Raji (cell line): ENCODE data around the gene ARHGEF10L.

Experiments used
- POLR2A ChIP-seq: IDR thresholded peaks from 2 replicates; pipeline ENCODE4 v1.6.1; 2011; ENCODE audit warnings: low read depth, low read length, control low read depth; ENCODE audit not compliant: insufficient read depth

Gene ARHGEF10L

GRCh38 chr1:17535300-17535936 is 4.1 kb upstream of the ARHGEF10L start:
- no peak for TF ChIP-seq POLR2A

- TF ChIP-seq POLR2A: no peak
Observed at GRCh38 chr1:17538010-17538409, 1.5 kb upstream of the ARHGEF10L start.

- TF ChIP-seq POLR2A: no peak
Observed at GRCh38 chr1:17538428-17539117, 925 bp upstream of the ARHGEF10L start.

GRCh38 chr1:17539118-17539476 is 401 bp upstream of the ARHGEF10L start:
- TF ChIP-seq POLR2A: no peak

- TF ChIP-seq POLR2A: no peak
Observed at GRCh38 chr1:17540255-17541001, 930 bp downstream of the ARHGEF10L start.

- TF ChIP-seq POLR2A: no peak
Observed at GRCh38 chr1:17542645-17543044, 3.1 kb downstream of the ARHGEF10L start.

GRCh38 chr1:17544776-17545350 is 5.4 kb downstream of the ARHGEF10L start:
- no peak for TF ChIP-seq POLR2A

- no peak for TF ChIP-seq POLR2A
Observed at GRCh38 chr1:17545356-17545755, 5.9 kb downstream of the ARHGEF10L start.

- TF ChIP-seq POLR2A: no peak
Observed at GRCh38 chr1:17546946-17547670, 7.6 kb downstream of the ARHGEF10L start.

GRCh38 chr1:17549384-17549783 is 9.9 kb downstream of the ARHGEF10L start:
- no peak for TF ChIP-seq POLR2A

- no peak for TF ChIP-seq POLR2A
Observed at GRCh38 chr1:17550729-17551584, 11.5 kb downstream of the ARHGEF10L start.

GRCh38 chr1:17551755-17552234 is 12.3 kb downstream of the ARHGEF10L start:
- TF ChIP-seq POLR2A: no peak

- TF ChIP-seq POLR2A: no peak
Observed at GRCh38 chr1:17553975-17554700, 14.6 kb downstream of the ARHGEF10L start.
